Natural killer cell (primary cell): ENCODE measurements around the gene CARMIL1. TPM values are rescaled to one million over a fixed set of nuclear protein-coding genes. Genes with fewer than 3 reads are reported as not detected.
A peak's percentile ranks its signal among the peaks of the same experiment; 100 is the strongest.

ENCODE experiments used
- ATAC-seq, 3 donors: fragments of 150-1000 bp in 2 of 3; fragments of 200-7000 bp in 1 of 3; cut with Tn5 transposase; 1 replicate in 1 of 3; 2 replicates in 2 of 3; pipeline ENCODE4 v1.10.0; 2021; ENCODE audit warnings: mild to moderate bottlenecking in 2 of 3, moderate library complexity in 2 of 3
- DNase-seq, 2 donors: peaks; one replicate each; pipeline versions ENCODE4 v3.0.0 to v3.0.0-alpha.2; 2013 to 2021; ENCODE audit warnings: mixed read lengths in 1 of 2
- H3K27ac ChIP-seq: one replicate; pipeline ENCODE4 v1.5.1; 2013; ENCODE audit warnings: mild to moderate bottlenecking, low read length
- H3K27me3 ChIP-seq: one replicate; pipeline ENCODE4 v1.6.1; 2013; ENCODE audit warnings: low read length; ENCODE audit not compliant: control insufficient read depth, insufficient read depth
- H3K36me3 ChIP-seq: one replicate; pipeline ENCODE4 v1.6.1; 2013; ENCODE audit warnings: low read length; ENCODE audit not compliant: control insufficient read depth, insufficient read depth
- H3K4me1 ChIP-seq: one replicate; pipeline ENCODE4 v1.6.1; 2013; ENCODE audit warnings: low read length; ENCODE audit not compliant: control insufficient read depth, insufficient read depth
- H3K4me3 ChIP-seq: one replicate; pipeline ENCODE4 v1.5.1; 2013; ENCODE audit warnings: low read length
- H3K9me3 ChIP-seq: one replicate; pipeline ENCODE4 v1.6.1; 2013; ENCODE audit warnings: low read length; ENCODE audit not compliant: control insufficient read depth, insufficient read depth
- H3K27ac Mint-ChIP-seq, 2 donors: one replicate each; pipeline ENCODE4 v1.8.0; 2022; ENCODE audit warnings: mild to moderate bottlenecking in 2 of 2, mixed read lengths in 2 of 2, moderate library complexity in 1 of 2
- H3K27me3 Mint-ChIP-seq, 2 donors: one replicate each; pipeline ENCODE4 v1.8.0; 2022; ENCODE audit warnings: low read depth in 2 of 2, mixed read lengths in 2 of 2
- H3K36me3 Mint-ChIP-seq: one replicate; pipeline ENCODE4 v1.8.0; 2022; ENCODE audit warnings: mixed read lengths
- H3K4me1 Mint-ChIP-seq, 2 donors: one replicate each; pipeline ENCODE4 v1.8.0; 2022; ENCODE audit warnings: mixed read lengths in 2 of 2
- H3K4me3 Mint-ChIP-seq: one replicate; pipeline ENCODE4 v1.8.0; 2022; ENCODE audit warnings: mild to moderate bottlenecking, moderate library complexity, mixed read lengths
- H3K9me3 Mint-ChIP-seq, 2 donors: one replicate each; pipeline ENCODE4 v1.8.0; 2022; ENCODE audit warnings: mixed read lengths in 2 of 2
- WGBS: methylation state at CpG from one replicate; pipeline ENCODE4 v1.1.7; 2013; ENCODE audit warnings: missing lambda C conversion rate; ENCODE audit not compliant: insufficient coverage; 5-methylcytosine and 5-hydroxymethylcytosine counted together
- intact Hi-C: fragments of 100-400 bp; cut with micrococcal nuclease; formaldehyde crosslinking; loops from one replicate; pipeline ENCODE4 v1.14.2; 2022
- total RNA-seq, 4 donors: library from RNA; stranded (reverse); fragments of 120-200 nt in 1 of 4; gene quantifications; one replicate each; pipeline versions ENCODE4 v1.2.3 to v1.2.4, GENCODE V29; 2013 to 2022
- TF ChIP-seq, protein P1 (sequence below): fragments of 200-600 bp; IDR thresholded peaks from one replicate; pipeline ENCODE4 v1.8.0; 2022; ENCODE audit warnings: antibody characterized with exemption

CARMIL1 gene
- total RNA-seq, 3 donors from 2014 or later (not counting 1 experiment from before 2014, with no cell fraction given): 0.25 to 1.1 (median 0.35) TPM

GRCh38 chr6:25578538-25578937, 299.4 kb downstream of the CARMIL1 start:
- Mint-ChIP-seq H3K4me1 (peaks cover 6 to 7% of the 10 kb centered on the region in 2 donors), H3K36me3 (no peaks in the 10 kb centered on the region), H3K4me3 (no peak overlapping the region), H3K9me3 (no peaks in the 10 kb centered on the region), H3K27me3 (peaks cover 0 to 4% of the 10 kb centered on the region in 2 donors), H3K27ac (no peak overlapping the region)
- H3K4me3 ChIP-seq: no peak overlapping the region
- no peaks in the 10 kb centered on the region for H3K27me3 ChIP-seq
- no peak for DNase-seq
- no peaks in the 10 kb centered on the region for H3K36me3 ChIP-seq
- ATAC-seq: no peak
- intact Hi-C loops: no loop called here
- H3K9me3 ChIP-seq: no peaks in the 10 kb centered on the region
- H3K4me1 ChIP-seq: no peaks in the 10 kb centered on the region
- H3K27ac ChIP-seq: no peak overlapping the region
- TF ChIP-seq, protein P1, sequence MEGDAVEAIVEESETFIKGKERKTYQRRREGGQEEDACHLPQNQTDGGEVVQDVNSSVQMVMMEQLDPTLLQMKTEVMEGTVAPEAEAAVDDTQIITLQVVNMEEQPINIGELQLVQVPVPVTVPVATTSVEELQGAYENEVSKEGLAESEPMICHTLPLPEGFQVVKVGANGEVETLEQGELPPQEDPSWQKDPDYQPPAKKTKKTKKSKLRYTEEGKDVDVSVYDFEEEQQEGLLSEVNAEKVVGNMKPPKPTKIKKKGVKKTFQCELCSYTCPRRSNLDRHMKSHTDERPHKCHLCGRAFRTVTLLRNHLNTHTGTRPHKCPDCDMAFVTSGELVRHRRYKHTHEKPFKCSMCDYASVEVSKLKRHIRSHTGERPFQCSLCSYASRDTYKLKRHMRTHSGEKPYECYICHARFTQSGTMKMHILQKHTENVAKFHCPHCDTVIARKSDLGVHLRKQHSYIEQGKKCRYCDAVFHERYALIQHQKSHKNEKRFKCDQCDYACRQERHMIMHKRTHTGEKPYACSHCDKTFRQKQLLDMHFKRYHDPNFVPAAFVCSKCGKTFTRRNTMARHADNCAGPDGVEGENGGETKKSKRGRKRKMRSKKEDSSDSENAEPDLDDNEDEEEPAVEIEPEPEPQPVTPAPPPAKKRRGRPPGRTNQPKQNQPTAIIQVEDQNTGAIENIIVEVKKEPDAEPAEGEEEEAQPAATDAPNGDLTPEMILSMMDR: no peak

DNA sequence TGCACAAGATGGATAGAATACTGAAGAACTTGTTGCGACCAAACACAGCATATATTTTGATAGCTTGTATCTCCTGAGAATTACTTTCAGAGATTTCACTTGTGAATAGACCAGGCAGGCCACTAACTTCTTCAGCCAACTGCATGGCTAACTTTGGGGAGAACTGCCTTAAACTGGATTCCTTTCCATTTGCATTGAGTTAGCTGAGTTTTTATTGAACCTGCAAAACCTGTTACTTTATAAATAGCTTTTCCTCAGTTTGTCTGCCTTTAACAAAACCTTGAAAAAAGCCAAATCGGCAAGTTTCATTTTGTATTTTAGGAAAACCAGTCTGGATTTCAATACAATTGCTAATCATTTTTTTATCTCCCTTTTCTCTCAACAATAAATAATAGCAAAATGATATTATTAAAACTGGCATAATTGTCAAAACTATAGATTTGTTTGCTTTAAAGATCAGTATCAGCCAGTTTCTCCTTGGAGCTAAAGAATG, 300.3 kb downstream of the CARMIL1 start:
- H3K27ac ChIP-seq: no peak overlapping the region
- Mint-ChIP-seq H3K4me1 (peaks cover 6 to 7% of the 10 kb centered on the region in 2 donors), H3K4me3 (no peak overlapping the region), H3K27ac (no peak overlapping the region), H3K36me3 (no peaks in the 10 kb centered on the region), H3K27me3 (no peaks in the 10 kb centered on the region), H3K9me3 (no peaks in the 10 kb centered on the region)
- no peak for DNase-seq
- no peaks in the 10 kb centered on the region for H3K4me1 ChIP-seq
- TF ChIP-seq, protein P1: no peak
- H3K9me3 ChIP-seq: no peaks in the 10 kb centered on the region
- H3K27me3 ChIP-seq: no peaks in the 10 kb centered on the region
- H3K4me3 ChIP-seq: no peak overlapping the region
- WGBS: 100% methylated on average over 2 of the region's 2 CpGs
- intact Hi-C loops: no loop called here
- ATAC-seq: no peak
- no peaks in the 10 kb centered on the region for H3K36me3 ChIP-seq

- Mint-ChIP-seq H3K27me3 (no peaks in the 10 kb centered on the region), H3K36me3 (no peaks in the 10 kb centered on the region), H3K4me1 (peaks cover 6 to 7% of the 10 kb centered on the region in 2 donors), H3K27ac (no peak overlapping the region), H3K4me3 (peak overlapping the region; percentile 1), H3K9me3 (no peaks in the 10 kb centered on the region)
- Histone ChIP-seq H3K27ac (no peak overlapping the region), H3K9me3 (no peaks in the 10 kb centered on the region), H3K36me3 (no peaks in the 10 kb centered on the region), H3K4me1 (no peaks in the 10 kb centered on the region), H3K4me3 (no peak overlapping the region), H3K27me3 (no peaks in the 10 kb centered on the region)
- DNase-seq: peak in 1 of 2 donors; percentile 13
- intact Hi-C loops: no loop called here
- no peak for ATAC-seq
- 74% methylated on average over 3 of the region's 4 CpGs for WGBS
- TF ChIP-seq, protein P1: no peak
Measured at GRCh38 chr6:25579902-25580495, 300.8 kb downstream of the CARMIL1 start.

GRCh38 chr6:25582101-25582500, 302.9 kb downstream of the CARMIL1 start:
- H3K9me3 Mint-ChIP-seq: no peaks in the 10 kb centered on the region
- H3K4me1 Mint-ChIP-seq: peaks cover 6 to 7% of the 10 kb centered on the region in 2 donors
- Histone ChIP-seq H3K27me3 (no peaks in the 10 kb centered on the region), H3K4me3 (no peak overlapping the region), H3K36me3 (no peaks in the 10 kb centered on the region), H3K27ac (no peak overlapping the region), H3K9me3 (no peaks in the 10 kb centered on the region), H3K4me1 (no peaks in the 10 kb centered on the region)
- no peak overlapping the region for H3K4me3 Mint-ChIP-seq
- intact Hi-C loops: no loop called here
- 91% methylated on average over 4 of the region's 4 CpGs for WGBS
- no peaks in the 10 kb centered on the region for H3K27me3 Mint-ChIP-seq
- DNase-seq (no peak), ATAC-seq (no peak)
- TF ChIP-seq, protein P1: no peak
- H3K36me3 Mint-ChIP-seq: no peaks in the 10 kb centered on the region
- no peak overlapping the region for H3K27ac Mint-ChIP-seq
